ENCODE results near the gene MYOZ3.

The MYOZ3 gene

DNA sequence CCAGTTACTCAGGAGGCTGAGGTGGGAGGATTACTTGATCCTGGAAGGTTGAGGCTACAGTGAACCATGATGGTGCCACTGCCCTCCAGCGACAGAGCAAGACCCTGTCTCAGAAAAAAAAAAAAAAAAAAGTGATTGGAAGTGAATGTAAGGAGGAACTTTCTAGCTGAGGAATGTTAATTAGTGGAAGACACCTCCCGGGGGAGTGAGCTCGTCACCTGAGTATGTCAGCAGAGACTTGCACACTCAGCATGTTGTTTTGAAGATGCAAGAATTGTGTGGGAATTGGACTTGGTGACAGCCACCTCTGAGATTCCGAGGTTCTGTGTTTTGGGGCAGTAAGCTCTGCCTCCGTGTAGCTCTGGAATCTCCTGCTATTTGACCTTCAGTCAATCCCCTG lies 17.0 kb upstream of the MYOZ3 start:
- DNase-seq, result no peak

DNA sequence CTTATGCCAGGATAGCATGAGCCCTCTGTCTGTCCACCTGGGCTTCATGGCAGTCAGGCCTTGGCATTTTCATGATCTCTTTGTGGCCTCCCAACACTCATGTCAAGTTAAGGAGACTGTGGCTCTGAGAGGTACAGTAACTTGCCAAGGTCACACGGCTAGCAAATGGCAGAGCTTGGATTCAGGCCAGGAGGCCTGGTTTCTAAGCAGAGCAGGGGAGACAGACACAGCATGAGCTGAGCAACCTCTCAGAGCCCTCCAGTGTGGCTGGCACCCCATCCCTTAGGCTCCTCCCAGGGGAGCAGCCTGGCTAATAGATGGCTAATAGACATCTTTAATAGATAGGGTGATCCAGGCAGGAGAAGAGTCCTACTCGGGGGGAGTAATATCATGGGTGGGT lies 16.5 kb upstream of the MYOZ3 start:
- no peak for DNase-seq

DNA sequence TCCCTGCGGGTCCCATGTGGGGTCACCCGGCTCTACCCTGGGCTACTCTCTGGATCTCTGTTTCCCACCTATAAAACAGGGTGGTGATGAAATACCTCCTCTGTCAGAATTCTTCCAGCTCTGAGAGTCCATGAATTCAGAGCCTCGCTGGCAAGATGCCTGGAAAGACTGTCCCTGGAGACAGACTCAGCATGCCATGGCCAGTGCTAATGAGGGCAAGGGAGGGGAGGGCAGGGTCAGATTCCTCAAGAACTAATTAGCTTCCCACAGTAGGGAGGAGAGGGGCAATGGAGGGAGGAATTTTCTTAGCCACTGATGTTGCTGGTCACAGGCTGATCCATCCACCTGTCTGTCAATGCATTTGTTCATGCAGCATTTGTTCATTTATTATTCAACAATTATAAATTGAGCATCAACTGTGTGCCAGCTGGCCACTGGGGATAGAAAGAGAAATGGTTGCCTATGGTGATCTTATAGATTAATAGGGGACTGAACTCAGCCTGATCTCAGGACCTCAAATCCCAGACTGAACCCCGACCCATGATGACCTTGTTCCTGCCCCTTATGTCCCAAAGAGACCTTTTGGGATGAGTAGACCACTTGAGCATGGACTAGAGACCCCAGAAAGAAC lies 15.9 kb upstream of the MYOZ3 start:
- DNase-seq, result no peak

DNA sequence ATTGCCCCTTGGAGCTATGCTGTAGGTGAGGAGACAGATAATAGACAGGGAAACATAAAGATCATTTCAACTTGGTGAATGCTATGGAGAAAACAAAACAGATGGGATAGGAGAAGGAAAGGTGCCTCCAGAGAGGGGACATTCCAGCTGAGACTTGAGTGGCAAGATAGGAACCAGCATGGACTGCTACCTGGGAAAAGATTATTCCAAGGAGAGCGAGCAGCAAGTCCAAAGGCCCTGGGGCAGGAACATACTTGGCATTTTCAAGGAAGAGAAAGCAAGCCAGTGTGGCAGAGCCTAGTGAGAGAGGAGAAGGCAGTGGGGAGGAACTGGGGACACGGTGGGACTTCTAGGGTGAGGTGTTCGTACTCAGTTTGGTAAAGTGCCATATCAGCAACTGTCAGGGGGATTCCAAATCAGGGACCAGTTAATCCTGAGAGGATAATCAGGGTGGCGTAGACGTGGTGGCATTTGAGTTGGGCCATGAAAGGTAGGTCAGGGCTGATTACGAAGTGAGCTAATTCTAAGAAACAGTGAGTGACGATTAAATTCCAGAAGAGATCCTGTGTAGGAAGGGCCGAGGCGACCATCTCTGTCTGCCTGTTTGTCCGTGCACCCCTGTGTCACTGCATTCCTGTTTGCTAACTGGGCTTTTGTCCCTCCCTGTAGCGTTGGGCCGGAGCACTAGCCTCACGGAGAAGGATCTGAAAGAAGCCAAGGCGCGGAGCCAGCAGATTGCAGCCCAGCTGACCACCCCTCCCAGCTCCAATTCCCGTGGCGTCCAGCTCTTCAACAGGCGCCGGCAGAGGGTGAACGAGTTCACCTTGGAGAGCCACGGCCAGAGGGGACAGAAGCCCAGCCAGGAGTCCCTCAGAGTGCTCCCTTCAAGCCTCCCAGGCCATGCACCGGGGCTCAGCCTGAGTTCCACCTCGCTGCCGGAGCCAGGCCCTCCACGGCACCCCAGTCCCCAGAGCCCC lies 13.5 kb upstream of the MYOZ3 start:
- DNase-seq, result no peak

DNA sequence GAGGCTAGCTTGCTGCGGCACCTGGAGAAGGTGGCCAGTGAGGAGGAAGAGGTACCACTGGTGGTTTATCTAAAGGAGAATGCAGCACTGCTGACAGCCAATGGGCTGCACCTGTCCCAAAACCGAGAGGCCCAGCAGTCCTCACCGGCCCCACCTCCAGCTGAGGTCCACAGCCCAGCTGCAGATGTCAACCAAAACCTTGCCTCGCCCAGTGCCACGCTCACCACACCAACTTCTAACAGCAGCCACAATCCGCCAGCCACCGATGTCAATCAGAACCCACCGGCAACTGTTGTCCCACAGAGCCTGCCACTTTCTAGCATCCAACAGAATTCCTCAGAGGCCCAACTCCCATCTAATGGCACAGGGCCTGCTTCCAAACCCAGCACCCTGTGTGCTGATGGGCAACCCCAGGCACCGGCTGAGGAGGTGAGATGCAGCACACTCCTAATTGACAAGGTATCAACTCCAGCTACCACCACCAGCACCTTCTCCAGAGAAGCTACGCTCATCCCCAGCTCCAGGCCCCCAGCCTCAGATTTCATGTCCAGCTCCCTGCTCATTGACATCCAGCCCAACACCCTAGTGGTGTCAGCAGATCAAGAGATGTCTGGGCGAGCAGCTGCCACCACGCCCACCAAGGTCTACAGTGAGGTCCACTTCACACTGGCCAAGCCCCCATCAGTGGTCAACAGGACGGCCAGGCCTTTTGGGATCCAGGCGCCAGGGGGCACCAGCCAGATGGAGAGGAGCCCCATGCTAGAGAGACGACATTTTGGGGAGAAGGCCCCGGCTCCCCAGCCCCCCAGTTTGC lies 12.6 kb upstream of the MYOZ3 start:
- no peak for DNase-seq

DNA sequence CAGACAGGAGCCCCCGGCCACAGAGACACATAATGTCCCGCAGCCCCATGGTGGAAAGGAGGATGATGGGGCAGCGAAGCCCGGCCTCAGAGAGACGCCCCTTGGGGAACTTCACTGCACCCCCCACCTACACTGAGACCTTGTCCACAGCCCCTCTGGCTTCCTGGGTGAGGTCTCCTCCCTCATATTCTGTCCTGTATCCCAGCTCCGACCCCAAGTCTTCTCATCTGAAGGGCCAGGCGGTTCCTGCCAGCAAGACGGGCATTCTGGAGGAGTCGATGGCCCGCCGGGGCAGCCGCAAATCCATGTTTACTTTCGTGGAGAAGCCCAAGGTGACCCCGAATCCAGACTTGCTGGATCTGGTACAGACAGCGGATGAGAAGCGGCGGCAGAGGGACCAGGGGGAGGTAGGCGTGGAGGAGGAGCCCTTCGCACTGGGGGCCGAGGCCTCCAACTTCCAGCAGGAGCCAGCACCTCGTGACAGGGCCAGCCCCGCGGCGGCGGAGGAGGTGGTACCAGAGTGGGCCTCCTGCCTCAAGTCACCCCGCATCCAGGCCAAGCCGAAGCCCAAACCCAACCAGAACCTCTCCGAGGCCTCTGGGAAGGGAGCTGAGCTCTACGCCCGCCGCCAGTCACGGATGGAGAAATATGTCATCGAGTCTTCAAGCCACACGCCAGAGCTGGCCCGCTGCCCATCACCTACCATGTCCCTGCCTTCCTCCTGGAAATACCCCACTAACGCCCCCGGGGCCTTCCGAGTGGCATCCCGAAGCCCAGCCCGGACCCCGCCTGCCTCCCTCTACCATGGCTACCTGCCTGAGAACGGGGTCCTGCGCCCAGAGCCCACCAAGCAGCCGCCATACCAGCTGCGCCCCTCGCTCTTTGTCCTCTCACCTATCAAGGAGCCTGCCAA lies 11.7 kb upstream of the MYOZ3 start:
- DNase-seq, result no peak

DNA sequence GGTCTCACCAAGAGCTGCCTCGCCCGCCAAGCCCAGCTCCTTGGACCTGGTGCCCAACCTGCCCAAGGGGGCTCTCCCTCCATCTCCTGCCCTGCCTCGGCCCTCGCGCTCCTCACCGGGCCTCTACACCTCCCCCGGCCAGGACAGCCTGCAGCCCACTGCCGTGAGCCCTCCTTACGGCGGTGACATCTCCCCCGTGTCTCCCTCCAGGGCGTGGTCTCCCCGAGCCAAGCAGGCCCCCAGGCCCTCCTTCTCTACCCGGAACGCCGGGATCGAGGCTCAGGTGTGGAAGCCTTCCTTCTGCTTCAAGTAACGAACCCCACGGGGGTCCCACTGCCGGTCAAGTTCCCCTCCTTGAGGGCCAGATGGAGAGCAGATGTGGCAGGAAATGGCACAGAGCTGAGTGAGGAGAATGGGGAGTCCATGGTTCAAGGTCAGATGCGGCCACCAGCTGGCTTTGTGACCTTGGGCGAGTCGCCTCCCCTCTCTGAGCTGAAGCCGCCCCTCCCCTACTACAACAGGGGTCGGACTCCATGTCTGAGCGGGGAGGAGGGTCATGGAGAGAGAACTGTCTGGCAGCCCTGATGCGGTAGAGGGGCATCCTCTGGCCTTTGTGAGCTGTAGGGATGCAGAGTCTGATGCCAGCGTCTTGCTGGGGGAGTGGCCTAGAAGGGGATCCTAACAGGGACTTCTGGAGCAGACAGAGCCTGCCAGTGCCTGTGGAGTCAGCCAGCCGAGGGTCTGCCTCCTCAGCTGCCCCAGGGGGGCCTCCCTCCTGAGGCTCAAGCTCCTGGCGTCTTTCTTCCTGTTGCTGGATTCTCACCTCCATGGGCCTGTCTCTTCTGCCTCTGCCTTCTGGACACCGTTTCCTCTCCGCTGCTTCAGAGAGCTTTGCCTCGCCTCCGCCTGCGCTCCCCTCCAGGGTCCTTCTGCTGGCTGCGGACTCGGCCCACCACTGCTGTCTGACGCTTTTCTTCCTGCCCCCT lies 10.7 kb upstream of the MYOZ3 start:
- no peak for DNase-seq

DNA sequence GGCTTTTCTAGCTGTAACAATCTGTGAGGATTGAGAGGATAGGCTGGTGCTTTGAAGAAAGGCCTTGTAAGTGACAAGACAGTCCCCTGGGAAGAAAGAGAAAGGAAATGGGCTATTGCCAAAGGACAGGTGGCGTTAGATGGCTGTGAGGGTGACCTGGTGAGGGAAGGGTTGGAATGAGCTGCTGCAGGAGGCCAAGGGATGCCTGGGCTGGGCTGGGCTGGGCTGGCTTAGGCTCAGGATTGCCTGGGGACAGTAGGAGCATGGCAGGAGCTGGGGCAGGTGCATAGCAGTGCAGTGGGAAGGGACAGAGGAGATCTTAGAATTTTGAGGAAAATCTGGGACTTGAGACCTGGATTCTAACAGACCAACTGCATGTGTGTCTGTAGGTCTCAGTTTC lies 9.7 kb upstream of the MYOZ3 start:
- no peak for DNase-seq

DNA sequence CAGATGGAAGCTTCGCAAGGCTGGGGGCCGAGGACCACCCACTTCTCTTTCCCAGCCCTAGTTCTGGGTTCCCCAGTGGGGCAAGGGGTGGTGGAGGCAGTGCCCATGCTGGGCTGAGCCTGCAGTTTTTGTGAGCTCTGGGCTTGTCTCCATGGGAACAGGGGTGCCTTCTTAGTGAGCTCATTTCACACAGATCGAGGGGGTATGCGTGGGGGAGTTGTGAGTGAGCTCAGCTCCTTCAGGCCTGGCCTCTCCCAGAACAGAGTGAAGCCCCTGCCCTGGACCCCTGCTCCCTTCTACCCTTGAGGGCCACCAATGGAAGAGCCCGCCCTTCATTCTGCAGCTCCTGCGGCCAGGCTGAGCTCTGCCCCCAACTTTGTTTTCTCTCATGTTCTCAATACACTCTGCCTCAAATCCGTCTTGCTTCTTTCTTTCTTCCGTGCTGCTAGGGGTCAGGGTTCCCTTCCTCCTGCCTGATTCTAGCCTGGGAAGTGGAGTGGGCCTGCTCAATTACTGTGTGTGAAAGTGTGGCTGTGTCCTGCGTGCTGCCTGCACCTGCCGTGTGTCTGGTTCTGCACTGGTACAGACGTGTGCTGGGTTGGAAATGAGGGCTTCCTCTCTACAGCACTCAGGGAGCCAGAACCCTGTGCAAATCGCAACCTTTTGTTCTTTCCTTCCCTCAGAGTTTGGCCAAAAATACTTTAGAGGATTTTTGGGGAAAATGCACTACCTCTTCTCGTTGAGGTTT lies 9.0 kb upstream of the MYOZ3 start:
- DNase-seq, result no peak

DNA sequence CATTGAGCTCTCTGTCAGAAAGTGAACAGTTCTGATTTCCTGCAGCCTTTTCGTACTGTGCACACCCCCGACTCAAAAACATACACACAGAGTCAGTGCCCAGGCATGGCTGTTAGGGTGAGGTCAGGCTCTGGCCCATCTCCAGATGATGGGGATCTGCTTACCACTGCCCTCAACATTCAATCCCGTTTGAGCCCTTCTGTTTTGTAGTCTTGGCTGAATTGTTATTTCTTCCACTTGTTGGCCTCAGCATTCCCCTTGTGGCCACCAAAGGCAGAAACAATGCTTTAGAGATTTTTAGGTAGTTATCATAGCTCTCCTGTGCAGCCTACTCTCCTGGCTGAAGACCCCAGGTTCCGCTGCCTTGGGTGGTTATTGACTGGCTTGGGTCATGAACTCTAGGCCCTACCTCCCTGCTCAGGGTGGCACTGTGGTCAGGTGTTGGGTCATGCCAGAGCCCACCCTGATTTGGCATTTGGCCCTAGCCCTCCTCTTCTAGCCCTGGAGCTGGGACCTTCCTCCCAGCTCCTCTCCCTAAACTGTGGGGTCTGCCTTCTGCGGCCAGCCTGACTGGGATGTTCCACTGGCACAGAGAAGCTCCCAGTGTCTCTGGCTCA lies 7.8 kb upstream of the MYOZ3 start:
- no peak for DNase-seq

DNA sequence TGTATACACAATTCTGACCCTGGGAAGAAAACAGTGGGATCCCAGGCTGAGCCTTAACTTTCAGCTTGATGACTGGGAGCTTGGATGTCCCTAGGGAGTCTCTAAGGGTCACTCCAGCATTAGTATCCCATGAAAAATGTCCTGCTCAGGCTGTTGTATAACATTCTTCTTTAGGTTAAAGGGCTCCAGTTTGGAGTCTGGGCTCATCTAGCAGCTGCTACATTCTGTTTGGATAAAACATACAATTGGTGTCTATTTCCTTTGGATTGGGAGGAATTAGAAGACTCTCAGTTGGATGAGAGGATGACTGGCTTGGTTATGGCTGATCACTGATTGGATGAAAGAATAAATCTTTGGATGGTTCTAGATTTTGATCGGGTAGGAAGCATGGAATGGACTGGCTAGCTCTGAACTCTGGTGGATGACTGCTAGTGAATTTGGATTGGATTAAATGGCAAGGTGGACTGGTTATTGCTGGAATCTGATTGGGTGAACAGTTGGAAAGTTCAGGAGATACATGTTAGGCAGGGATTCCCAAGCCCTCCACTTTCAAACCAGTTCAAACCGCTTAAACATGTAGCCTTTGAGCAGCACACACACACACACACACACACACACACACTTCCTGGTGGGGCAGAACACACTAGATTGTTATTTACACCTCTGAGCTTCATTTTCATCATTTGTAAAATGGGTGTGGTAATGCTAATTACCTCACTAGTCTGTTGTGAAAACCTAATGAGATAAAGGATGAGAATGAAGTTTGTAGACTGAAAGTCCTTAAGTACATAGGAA lies 7.1 kb upstream of the MYOZ3 start:
- DNase-seq, result no peak

DNA sequence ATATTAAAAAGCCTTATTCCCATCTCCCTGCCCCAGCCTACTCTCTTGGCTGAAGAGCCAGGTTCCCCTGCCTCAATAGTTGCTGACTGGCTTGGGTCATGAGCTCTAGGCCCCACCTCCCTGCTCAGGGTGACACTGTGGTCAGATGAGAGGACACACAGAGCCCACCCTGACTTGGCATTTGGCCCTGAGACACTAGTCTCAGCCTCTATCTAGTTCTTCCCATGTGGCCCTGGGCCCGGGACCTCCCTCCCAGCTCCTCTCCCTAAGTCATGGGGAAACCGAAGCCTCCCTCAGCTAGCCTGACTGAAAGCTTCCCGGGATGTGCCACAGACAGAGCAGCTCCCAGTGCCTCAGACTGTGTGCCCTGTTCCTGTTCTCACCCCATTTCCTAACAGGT lies 5.8 kb upstream of the MYOZ3 start:
- no peak for DNase-seq

DNA sequence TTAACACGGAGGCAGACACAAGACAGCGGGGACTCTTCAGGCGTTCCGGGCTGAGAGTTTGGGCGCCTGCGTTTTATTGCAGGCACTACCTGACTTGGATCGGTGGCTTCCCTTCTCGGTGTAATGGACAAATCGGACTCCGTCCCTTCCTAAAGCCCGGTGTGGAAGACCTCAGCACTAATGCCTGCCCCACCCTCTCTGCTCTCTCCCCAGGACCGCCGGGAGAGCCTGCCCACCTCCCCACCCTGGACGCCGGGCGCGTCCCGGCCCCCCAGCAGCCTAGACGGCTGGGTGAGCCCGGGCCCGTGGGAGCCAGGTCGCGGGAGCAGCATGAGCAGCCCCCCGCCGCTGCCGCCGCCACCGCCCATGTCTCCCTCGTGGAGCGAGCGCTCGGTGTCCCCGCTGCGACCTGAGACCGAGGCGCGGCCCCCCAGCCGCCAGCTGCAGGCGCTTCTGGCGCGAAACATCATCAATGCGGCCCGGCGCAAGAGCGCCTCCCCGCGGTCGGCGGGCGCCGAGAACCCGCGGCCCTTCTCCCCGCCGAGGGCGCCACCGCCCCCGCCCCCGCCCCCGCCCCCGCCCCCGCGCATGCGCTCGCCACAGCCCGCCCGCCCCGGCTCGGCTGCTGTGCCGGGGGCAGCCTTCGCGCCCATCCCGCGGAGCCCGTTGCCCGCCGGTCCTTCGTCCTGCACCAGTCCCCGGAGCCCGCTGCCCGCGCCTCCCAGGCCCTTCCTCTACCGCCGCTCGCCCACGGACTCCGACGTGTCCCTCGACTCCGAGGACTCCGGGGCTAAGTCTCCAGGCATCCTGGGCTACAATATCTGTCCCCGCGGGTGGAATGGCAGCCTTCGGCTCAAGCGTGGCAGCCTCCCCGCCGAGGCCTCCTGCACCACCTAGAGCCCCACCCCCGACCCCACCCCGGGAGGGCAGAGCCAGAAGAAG lies 4.6 kb upstream of the MYOZ3 start:
- peak; percentile 89 for DNase-seq

DNA sequence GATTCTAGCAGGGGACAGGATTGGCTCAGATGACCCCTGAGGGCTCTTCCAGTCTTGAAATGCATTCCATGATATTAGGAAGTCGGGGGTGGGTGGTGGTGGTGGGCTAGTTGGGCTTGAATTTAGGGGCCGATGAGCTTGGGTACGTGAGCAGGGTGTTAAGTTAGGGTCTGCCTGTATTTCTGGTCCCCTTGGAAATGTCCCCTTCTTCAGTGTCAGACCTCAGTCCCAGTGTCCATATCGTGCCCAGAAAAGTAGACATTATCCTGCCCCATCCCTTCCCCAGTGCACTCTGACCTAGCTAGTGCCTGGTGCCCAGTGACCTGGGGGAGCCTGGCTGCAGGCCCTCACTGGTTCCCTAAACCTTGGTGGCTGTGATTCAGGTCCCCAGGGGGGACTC lies 2.9 kb upstream of the MYOZ3 start:
- DNase-seq, result no peak

DNA sequence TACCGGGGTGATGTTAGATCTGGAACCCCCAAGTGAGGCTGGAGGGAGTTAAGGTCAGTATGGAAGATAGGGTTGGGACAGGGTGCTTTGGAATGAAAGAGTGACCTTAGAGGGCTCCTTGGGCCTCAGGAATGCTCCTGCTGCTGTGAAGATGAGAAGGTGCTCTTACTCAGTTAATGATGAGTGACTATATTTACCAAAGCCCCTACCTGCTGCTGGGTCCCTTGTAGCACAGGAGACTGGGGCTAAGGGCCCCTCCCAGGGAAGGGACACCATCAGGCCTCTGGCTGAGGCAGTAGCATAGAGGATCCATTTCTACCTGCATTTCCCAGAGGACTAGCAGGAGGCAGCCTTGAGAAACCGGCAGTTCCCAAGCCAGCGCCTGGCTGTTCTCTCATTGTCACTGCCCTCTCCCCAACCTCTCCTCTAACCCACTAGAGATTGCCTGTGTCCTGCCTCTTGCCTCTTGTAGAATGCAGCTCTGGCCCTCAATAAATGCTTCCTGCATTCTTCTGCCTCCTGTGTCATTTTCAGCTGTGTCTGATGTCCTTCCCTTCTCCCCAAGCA lies 2.3 kb upstream of the MYOZ3 start:
- no peak for DNase-seq

DNA sequence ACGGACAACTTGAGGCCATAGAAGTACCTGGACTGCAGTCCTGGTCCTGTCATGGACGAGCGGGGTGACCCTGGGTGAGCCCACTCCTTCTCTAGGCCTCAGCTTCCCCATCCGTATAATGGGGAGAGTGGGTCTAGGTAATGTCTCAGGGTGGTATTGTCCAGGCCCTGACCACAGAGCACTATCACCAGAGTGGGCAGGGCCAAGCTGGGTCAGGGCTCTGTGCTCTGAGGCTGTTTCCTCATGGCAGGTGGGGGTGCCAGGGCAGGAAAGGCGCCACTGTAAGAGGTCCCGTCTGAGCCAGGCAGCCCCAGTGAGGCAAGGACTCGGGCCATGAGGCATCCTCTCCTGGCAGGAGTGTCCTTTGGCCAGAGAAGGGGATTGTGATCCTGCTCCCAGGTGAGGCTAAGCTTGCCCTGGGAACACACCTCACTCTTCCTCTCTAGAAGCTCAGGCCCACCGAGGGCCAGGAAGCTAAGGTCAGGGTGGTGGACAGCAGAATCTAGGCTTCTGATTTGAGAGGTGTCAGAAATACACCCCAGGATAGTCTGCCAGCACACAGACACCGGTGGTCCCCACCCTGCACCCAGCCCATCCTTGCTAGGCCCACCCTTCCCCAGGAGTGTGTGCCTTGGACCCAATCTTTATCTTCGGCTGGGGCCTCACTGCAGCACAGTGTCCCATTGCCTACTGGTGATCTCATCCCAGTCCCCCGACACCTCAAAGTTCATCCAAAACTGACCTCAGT lies 1.5 kb upstream of the MYOZ3 start:
- no peak for DNase-seq

Measured in CD4-positive, alpha-beta T cell treated with Interleukin-12 subunit alpha and Interleukin-12 subunit beta, for 1 hour (primary cell).